Activated CD8-positive, alpha-beta memory T cell treated with anti-CD3 and anti-CD28 coated beads for 48 hours (primary cell): Measurements from ENCODE around the gene SRC.

Experiments
- DNase-seq, 3 experiments: peaks; one replicate each; pipeline ENCODE4 v3.0.0-alpha.2; 2020; ENCODE audit warnings: low read depth in 2 of 3, low spot score in 2 of 3

SRC gene

DNA sequence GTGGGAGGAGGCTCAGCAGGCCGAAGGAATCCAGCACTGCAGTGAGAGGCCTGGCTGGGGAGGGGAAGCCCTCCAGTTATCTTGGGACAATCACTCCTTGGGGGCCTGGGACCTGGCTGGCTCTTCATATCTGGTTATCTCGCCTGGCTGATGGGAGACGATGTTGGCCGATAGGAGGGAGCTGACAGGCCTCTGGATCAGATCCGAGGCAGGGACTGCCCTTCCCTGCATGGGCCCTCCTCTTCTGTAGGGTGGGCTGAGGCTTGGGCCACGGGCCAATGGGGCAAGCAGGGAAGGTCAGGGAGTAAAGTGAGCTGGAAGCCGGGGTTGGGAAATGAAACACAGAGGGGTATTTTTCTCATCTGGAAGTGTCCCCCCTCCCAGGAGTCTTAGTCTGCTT, 31.3 kb upstream of the SRC start:
- no peak for DNase-seq

GRCh38 chr20:37315021-37315451, 30.9 kb upstream of the SRC start:
- DNase-seq = no peak

DNA sequence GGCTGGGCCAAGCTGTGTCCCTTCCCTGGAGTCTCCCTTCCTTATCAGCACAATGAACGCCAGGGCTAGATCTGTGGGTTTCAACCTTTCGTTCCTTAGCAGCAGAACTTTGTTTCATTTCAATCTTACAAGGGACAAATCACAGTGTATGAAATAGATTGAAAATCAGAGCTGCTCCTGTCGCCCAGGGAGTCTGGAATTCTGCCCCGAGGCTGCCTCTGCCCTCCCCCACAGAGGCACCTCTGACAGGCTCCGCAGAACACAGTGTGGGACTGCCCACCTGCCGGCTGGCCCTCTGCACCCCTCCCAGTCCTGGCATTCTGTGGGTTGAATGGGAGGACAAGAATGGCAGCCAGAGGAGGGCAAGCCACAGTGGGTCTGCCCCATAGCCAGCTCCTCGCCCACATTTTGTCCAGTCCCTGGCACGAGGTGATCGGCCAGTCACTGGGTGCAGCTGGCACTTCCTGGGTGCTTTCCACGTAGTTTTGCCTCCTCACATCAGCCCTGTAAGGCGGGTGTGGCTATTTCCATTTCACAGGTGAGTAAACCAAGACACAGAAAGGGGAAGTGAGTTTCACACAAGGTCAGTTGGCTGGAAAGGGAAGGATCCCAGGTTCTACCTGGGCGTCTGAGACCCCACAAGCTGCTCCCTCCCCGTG, 30.4 kb upstream of the SRC start:
- DNase-seq = no peak

GRCh38 chr20:37316116-37316774, 29.7 kb upstream of the SRC start:
- no peak for DNase-seq

DNA sequence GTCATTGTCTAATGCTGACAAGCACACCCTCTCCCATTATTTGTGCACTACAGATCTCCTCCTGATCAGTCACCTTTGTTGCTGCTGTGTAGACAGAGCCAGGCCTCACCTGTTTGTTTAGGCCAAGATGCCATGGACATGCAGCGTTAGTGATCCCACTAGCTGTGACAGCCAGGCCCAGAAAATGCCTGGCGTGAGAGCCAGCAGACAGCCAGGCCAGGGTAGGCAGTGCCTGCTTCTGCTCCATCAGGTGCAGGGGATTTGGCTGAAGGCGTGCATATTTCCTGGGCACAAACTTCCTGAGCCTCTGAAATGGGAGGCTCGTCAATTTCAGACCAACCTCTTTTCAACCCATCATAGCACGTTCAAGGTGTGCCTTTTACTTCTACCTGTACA, 29.2 kb upstream of the SRC start:
- DNase-seq = no peak

DNA sequence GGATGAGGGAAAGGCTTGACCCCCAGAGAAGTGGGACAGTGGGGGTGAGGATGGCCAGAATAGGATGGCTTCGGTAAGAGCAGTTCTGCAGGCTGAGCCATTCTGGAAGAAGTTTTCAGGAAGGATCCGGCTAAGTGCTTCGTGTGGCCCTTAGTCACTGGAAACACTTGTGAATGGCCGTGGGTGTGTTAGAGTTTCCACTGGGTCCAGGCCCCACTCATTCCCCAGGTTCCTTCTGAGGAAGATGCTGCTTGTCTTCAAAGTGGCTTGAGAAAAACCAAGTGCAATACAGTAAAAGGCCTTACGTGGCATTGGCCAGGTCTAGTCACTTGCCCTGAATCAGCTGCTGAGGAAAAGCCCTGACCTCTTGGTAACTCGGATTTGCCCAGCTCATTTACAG, 28.6 kb upstream of the SRC start:
- no peak for DNase-seq

DNA sequence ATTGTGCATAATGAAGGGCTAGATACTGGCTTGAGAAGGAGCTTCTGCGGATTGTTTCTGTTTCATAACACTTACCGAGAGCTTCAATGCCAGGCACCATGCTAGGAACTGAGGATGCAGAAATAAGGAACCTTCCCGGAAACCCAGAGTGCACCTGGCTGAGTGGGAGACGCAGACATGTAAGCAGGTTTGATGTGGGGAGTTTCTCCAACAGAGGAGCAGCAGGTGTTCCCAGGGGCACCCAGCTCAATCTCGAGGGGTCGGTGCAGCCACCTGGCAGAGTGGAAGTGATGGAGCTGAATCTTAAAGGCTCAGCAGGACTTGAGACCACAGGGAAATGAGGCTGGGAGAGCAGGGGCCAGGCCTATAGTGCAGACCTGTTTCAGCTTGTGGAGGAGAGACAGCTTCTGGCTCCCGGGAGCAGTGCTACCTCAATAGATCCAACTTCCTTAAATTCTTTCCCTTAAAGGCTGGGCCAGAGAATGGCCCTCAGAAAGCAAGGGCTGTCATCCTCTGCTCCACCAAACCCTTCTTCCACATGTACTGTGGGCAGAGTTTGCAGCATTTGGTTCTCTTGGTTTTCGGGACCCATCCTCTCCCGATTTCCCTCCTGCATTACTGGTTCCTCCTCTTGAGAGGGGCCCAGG, 27.8 kb upstream of the SRC start:
- DNase-seq = no peak

- no peak for DNase-seq
Measured at GRCh38 chr20:37319151-37319671, 26.7 kb upstream of the SRC start.

DNA sequence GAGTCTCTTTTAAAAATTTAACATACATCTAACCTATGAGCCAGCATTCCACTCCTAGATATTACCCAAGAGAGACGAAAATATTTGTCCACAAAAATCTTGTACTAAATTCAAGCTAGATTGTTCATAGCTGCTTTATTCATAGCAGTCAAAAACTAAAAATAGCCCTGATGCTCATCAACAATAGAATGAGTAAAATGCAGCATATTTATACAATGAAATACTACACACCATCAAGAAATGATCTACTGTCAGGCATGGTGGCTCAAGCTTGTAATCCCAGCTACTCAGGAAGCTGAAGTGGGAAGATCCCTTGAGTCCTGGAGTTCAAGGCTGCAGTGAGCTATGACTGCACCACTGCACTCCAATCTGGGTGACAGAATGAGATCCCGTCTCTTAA, 22.0 kb upstream of the SRC start:
- no peak for DNase-seq

DNA sequence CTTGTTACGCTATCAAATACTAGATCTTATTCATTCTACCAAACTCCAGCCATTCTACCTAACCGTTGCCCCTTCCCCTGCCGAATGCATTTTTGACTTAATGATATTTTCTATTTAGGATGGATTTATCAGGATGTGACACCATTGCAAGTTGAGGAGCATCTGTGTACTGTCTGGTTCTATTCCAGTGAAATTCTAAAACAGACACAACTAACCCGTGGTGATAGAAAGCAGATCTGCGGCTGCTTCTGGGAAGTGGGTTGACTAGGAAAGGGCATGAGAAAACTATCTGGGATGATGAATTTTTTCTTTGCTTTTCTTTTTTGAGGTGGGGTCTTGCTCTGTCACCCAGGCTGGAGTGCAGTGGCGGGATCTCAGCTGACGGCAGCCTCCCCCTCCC, 20.7 kb upstream of the SRC start:
- DNase-seq = no peak

DNA sequence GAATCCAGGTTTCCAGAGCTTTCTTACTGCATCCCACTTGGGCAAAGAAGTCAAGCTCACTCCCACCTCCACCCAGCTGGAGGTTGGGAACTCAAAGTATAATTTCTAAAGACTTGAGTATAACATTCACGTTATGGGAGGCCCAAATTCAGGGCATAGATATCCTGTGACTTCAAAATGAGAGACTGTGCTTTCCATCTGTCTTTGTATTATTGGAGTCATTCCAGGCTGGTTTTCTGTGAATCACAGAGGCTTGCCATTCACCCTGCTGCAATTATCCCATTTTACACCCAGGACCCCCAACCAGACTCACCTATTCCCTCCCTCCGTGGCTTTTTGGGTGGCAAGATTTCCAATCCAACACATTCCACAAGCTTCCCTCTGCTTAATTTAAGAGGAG, 19.3 kb upstream of the SRC start:
- DNase-seq = no peak

GRCh38 chr20:37327748-37328147, 18.2 kb upstream of the SRC start:
- DNase-seq = no peak

DNA sequence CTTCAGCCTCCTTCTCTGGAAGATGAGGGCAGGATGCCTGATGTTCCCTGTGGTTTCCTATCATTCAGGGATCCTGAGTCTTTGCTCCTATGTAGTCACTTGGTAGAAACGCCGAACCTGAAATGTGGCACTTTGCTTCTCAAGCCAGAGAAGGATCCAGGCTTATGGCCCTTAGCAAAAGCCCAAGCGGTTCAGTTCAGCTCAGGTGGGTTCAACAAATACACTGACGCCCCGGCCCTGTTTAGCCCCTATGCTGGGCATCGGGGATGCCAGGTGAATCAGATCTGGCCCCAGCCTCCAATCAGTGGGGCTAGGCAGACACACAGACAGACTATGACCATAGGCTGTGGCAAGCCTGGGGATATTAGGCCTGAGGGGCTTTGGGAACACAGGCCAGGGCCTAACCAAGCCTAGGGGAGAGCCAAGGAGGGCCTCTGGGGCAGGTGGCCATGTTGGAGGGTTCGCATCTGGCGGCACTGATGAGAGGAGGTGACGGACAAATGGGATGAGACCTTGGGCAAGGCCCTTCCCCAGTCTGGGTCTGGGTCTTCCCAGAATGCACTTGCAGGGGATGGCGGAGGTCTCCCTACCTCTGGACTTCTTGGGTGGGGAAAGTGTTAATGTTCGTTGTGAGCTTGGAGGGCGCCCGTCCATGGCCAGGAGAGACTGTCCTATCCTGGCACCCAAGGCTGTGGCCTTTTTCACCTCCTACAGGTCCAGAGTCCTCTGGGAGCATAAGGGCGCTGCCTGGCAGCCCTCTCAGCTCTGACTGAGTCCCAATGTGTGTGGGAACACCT, 17.6 kb upstream of the SRC start:
- no peak for DNase-seq

- DNase-seq = no peak
Measured at GRCh38 chr20:37329481-37330165, 16.3 kb upstream of the SRC start.

GRCh38 chr20:37330316-37330715, 15.6 kb upstream of the SRC start:
- no peak for DNase-seq

- DNase-seq = no peak
Measured at GRCh38 chr20:37331060-37331857, 14.7 kb upstream of the SRC start.

- DNase-seq = no peak
Measured at GRCh38 chr20:37333130-37333847, 12.7 kb upstream of the SRC start.

GRCh38 chr20:37333848-37334318, 12.1 kb upstream of the SRC start:
- no peak for DNase-seq

DNA sequence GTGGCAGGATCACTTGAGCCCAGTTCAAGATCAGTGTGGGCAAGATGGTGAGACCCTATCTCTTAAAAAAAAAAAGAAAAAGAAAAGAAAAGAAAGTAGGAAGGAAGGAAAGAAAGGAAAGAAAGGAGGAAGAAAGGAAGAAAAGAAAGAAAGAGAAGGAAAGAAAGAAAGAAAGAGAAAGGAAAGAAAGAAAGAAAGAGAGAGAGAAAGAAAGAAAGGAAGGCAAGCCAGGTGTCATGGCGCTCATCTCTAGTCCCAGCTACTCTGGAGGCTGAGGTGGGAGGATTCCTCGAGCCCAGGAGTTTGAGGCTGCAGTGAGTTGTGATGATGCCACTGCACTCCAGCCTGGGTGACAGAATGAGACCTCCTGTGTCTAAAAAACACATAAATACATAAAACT, 11.5 kb upstream of the SRC start:
- no peak for DNase-seq
